B cell (primary cell): ENCODE results near the gene VPS11. TPM values are rescaled to one million over a fixed set of nuclear protein-coding genes. Genes with fewer than 3 reads are reported as not detected.

Source experiments
- ATAC-seq: fragments of 200-7000 bp; cut with Tn5 transposase; one replicate; pipeline ENCODE4 v1.10.0; 2021; ENCODE audit warnings: low read depth, mild to moderate bottlenecking, moderate number of reproducible peaks, moderate library complexity
- CTCF ChIA-PET: fragments of 350-600 bp; sonication (Branson Sonifier 250); formaldehyde crosslinking; loops from one replicate; lab custom pipeline; 2021; ENCODE audit warnings: antibody characterized with exemption, inconsistent platforms; lab: Charles Lee
- POLR2A ChIA-PET: fragments of 350-600 bp; sonication (Branson Sonifier 250); formaldehyde crosslinking; loops from one replicate; lab custom pipeline; 2021; ENCODE audit warnings: antibody characterized with exemption; lab: Charles Lee
- DNase-seq: peaks from one replicate; pipeline ENCODE4 v3.0.0; 2013
- H2AFZ ChIP-seq: 2 replicates; pipeline ENCODE4 v1.6.1; 2012; ENCODE audit warnings: mild to moderate bottlenecking, low read depth, low read length; ENCODE audit not compliant: insufficient read depth, poor library complexity, severe bottlenecking
- H3K27ac ChIP-seq, 2 donors: 1 replicate in 1 of 2; 2 replicates in 1 of 2; pipeline ENCODE4 v1.5.1; 2012 to 2013; ENCODE audit warnings: low read length in 2 of 2, mild to moderate bottlenecking in 2 of 2, moderate library complexity in 1 of 2
- H3K27me3 ChIP-seq, 4 experiments: fragments of 200-600 bp in 1 of 4; sonication (generic) in 1 of 4; replicated peaks in 1 of 4; 1 replicate in 2 of 4; 2 replicates in 2 of 4; pipeline versions ENCODE4 v1.6.1 to v1.7.0; 2013 to 2016; ENCODE audit warnings: low read length in 3 of 4, mild to moderate bottlenecking in 2 of 4, mixed read lengths in 1 of 4, moderate library complexity in 1 of 4; ENCODE audit not compliant: insufficient read depth in 4 of 4, control insufficient read depth in 3 of 4; ENCODE audit errors: control extremely low read depth in 1 of 4
- H3K36me3 ChIP-seq, 2 experiments: replicated peaks in 1 of 2; 1 replicate in 1 of 2; 2 replicates in 1 of 2; pipeline versions ENCODE4 v1.6.1 to v1.7.1; 2013; ENCODE audit warnings: low read length in 1 of 2; ENCODE audit not compliant: insufficient read depth in 2 of 2, control insufficient read depth in 1 of 2; ENCODE audit errors: control extremely low read depth in 1 of 2, extremely low read depth in 1 of 2
- H3K4me1 ChIP-seq, 2 donors: fragments of 200-600 bp in 1 of 2; sonication (generic) in 1 of 2; 1 replicate in 1 of 2; 2 replicates in 1 of 2; pipeline versions ENCODE4 v1.5.1 to v1.6.1; 2013 to 2017; ENCODE audit warnings: low read length in 2 of 2; ENCODE audit not compliant: control insufficient read depth in 2 of 2, insufficient read depth in 2 of 2
- H3K4me2 ChIP-seq: replicated peaks from 2 replicates; pipeline ENCODE3; 2012; ENCODE audit warnings: mild to moderate bottlenecking, low read depth, low read length; ENCODE audit not compliant: poor library complexity, severe bottlenecking
- H3K4me3 ChIP-seq, 5 experiments: fragments of 200-600 bp in 1 of 5; sonication (generic) in 1 of 5; 1 replicate in 3 of 5; 2 replicates in 2 of 5; pipeline versions ENCODE4 v1.5.1 to v1.7.0; 2011 to 2016; ENCODE audit warnings: low read length in 4 of 5, mild to moderate bottlenecking in 4 of 5, low read depth in 2 of 5, control low read depth in 1 of 5, moderate library complexity in 1 of 5; ENCODE audit not compliant: insufficient read depth in 1 of 5; ENCODE audit errors: control extremely low read depth in 1 of 5, extremely low read depth in 1 of 5
- H3K79me2 ChIP-seq: fragments of 200-600 bp; sonication (generic); one replicate; pipeline ENCODE4 v1.6.0; 2016; ENCODE audit warnings: low read length; ENCODE audit not compliant: control insufficient read depth, insufficient read depth
- H3K9ac ChIP-seq: fragments of 200-600 bp; sonication (generic); 2 replicates; pipeline ENCODE4 v1.6.1; 2017; ENCODE audit warnings: mild to moderate bottlenecking, low read length, moderate library complexity
- H3K9me3 ChIP-seq, 3 donors: one replicate each; pipeline versions ENCODE4 v1.6.1 to v1.7.1; 2013; ENCODE audit warnings: low read length in 2 of 3; ENCODE audit not compliant: control insufficient read depth in 2 of 3, insufficient read depth in 1 of 3; ENCODE audit errors: control extremely low read depth in 1 of 3
- H4K20me1 ChIP-seq: 2 replicates; pipeline ENCODE4 v1.6.0; 2012; ENCODE audit warnings: mild to moderate bottlenecking, low read length; ENCODE audit not compliant: insufficient read depth, control insufficient read depth, poor library complexity, severe bottlenecking
- H3K27ac Mint-ChIP-seq: one replicate; pipeline ENCODE4 v1.8.0; 2021; ENCODE audit warnings: mixed read lengths
- H3K27me3 Mint-ChIP-seq: one replicate; pipeline ENCODE4 v1.8.0; 2021; ENCODE audit warnings: mixed read lengths
- H3K4me1 Mint-ChIP-seq: one replicate; pipeline ENCODE4 v1.8.0; 2021; ENCODE audit warnings: mixed read lengths
- H3K4me3 Mint-ChIP-seq: one replicate; pipeline ENCODE4 v1.8.0; 2021; ENCODE audit warnings: mixed read lengths
- H3K9me3 Mint-ChIP-seq: one replicate; pipeline ENCODE4 v1.8.0; 2022; ENCODE audit warnings: mixed read lengths; ENCODE audit not compliant: insufficient read depth
- EZH2 ChIP-seq: IDR thresholded peaks from 2 replicates; pipeline ENCODE4 v1.6.1; 2012; ENCODE audit warnings: borderline replicate concordance, low read depth, mild to moderate bottlenecking, moderate library complexity, low read length; ENCODE audit not compliant: insufficient read depth, poor library complexity, severe bottlenecking
- WGBS: methylation state at CpG from one replicate; pipeline ENCODE4 v1.1.5; 2013; ENCODE audit warnings: missing lambda C conversion rate; ENCODE audit not compliant: insufficient coverage; 5-methylcytosine and 5-hydroxymethylcytosine counted together
- intact Hi-C: fragments of 100-400 bp; cut with micrococcal nuclease; formaldehyde crosslinking; loops from one replicate; pipeline ENCODE4 v1.10.0; 2022
- polyA plus RNA-seq: library from polyadenylated mRNA; depleted of rRNA; stranded (reverse); fragments of >200 nt; gene quantifications from 2 replicates; pipeline ENCODE4 v1.2.3, GENCODE V29; 2012
- total RNA-seq, 2 donors: library from RNA; stranded (reverse); fragments of 120-200 nt in 1 of 2; gene quantifications; 1 replicate in 1 of 2; 2 replicates in 1 of 2; pipeline versions ENCODE4 v1.2.3 to v1.2.4, GENCODE V29; 2013 to 2022
- TF ChIP-seq, protein P1 (sequence below): fragments of 200-600 bp; IDR thresholded peaks from one replicate; pipeline ENCODE4 v1.8.0; 2022; ENCODE audit warnings: antibody characterized with exemption, mild to moderate bottlenecking

Gene VPS11
- total and polyA plus RNA-seq, 2 donors (not counting 1 experiment from before 2014, with no cell fraction given) = 35.7 to 64.7 TPM

DNA sequence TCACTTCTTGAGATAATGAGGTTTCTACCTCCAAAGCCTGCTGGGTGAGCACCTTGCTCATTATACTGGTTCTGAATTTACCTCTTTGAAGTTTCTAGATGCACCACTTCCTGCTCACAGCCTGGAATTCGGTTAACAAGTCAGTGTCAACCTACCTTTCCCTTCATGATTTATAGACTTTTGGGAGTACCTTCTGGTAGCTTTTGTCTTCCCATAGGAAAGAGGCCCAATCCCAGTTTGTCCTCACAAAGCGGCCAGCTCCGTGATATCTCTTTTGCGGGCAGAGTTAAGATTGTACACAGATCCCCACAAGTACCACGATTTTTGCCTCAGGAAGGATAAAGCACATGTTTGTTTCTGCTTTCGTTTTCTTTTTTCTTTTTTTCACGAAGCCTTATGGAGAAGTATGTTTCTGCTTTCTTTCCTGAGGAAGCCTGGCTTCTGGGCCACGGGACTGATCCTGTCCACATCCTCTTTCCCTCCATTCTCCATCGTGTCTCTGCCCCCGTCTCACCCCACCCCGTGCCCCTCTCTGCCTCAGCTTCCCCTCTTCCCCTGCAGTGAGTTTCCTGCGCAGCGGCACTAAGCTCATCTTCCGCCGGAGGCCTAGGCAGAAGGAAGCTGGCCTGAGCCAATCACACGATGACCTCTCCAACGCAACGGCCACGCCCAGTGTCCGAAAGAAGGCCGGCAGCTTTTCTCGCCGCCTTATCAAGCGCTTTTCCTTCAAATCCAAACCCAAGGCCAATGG, 48.0 kb downstream of the VPS11 start:
- peak overlapping the region; percentile 33 for H3K4me2 ChIP-seq
- intact Hi-C loops = no loop called here
- peaks cover 3 to 11% of the 10 kb centered on the region in 2 donors for H3K4me1 ChIP-seq
- no peaks in the 10 kb centered on the region for H4K20me1 ChIP-seq
- H3K27me3 ChIP-seq = no peaks in the 10 kb centered on the region
- H3K9ac ChIP-seq = no peak overlapping the region
- H3K9me3 ChIP-seq = no peaks in the 10 kb centered on the region
- Mint-ChIP-seq H3K4me3 (no peak overlapping the region), H3K27me3 (no peaks in the 10 kb centered on the region), H3K27ac (no peak overlapping the region), H3K4me1 (peaks cover 12% of the 10 kb centered on the region), H3K9me3 (no peaks in the 10 kb centered on the region)
- H2AFZ ChIP-seq = peak overlapping the region; percentile 44
- 78% methylated on average over 21 of the region's 24 CpGs for WGBS
- ChIA-PET POLR2A (interaction anchor here (1.0 kb wide), 1 partner anchor 13 kb away, joined by 3 read pairs; no protein-coding TSS in a partner anchor), CTCF (interaction anchor here (0.8 kb wide), 1 partner anchor 81 kb away, joined by 3 read pairs; no protein-coding TSS in a partner anchor)
- H3K36me3 ChIP-seq = peaks cover 0 to 19% of the 10 kb centered on the region in 2 experiments
- H3K27ac ChIP-seq = peak overlapping the region in 1 of 2 donors; percentile 41
- DNase-seq (no peak), ATAC-seq (no peak)
- no peak overlapping the region for H3K4me3 ChIP-seq
- no peaks in the 10 kb centered on the region for H3K79me2 ChIP-seq
- TF ChIP-seq, protein P1, sequence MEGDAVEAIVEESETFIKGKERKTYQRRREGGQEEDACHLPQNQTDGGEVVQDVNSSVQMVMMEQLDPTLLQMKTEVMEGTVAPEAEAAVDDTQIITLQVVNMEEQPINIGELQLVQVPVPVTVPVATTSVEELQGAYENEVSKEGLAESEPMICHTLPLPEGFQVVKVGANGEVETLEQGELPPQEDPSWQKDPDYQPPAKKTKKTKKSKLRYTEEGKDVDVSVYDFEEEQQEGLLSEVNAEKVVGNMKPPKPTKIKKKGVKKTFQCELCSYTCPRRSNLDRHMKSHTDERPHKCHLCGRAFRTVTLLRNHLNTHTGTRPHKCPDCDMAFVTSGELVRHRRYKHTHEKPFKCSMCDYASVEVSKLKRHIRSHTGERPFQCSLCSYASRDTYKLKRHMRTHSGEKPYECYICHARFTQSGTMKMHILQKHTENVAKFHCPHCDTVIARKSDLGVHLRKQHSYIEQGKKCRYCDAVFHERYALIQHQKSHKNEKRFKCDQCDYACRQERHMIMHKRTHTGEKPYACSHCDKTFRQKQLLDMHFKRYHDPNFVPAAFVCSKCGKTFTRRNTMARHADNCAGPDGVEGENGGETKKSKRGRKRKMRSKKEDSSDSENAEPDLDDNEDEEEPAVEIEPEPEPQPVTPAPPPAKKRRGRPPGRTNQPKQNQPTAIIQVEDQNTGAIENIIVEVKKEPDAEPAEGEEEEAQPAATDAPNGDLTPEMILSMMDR = no peak
- no peak for TF ChIP-seq EZH2

DNA sequence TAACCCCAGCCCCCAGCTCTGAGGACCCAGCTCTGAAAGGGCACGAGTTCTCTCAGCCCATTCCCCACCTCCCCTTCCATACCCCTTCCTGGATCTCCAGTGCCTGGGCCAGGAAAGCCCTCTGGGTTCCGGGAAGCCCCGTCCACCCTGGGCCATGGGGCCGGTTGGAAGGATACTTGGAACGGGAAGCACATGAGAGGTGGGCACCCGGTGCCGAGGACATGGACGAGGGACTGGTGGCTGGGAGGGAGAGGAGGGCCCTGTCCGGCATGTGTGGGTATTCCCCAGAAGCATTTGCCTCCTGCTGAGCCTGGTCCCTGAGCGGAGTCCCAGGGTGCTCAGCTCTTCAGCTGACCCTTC, 48.6 kb downstream of the VPS11 start:
- ATAC-seq (no peak), DNase-seq (no peak)
- Histone ChIP-seq H3K9ac (no peak overlapping the region), H3K4me1 (peaks cover 6 to 15% of the 10 kb centered on the region in 2 donors), H2AFZ (no peak overlapping the region), H3K9me3 (no peaks in the 10 kb centered on the region), H3K27ac (no peak overlapping the region), H3K36me3 (peaks cover 0 to 19% of the 10 kb centered on the region in 2 experiments), H3K79me2 (no peaks in the 10 kb centered on the region), H3K4me2 (no peak overlapping the region), H4K20me1 (no peaks in the 10 kb centered on the region), H3K4me3 (no peak overlapping the region), H3K27me3 (no peaks in the 10 kb centered on the region)
- ChIA-PET POLR2A (interaction anchor here (1.0 kb wide), 1 partner anchor 14 kb away, joined by 3 read pairs; no protein-coding TSS in a partner anchor), CTCF (interaction anchor here (0.8 kb wide), 1 partner anchor 80 kb away, joined by 3 read pairs; no protein-coding TSS in a partner anchor)
- 98% methylated on average over 8 of the region's 10 CpGs for WGBS
- Mint-ChIP-seq H3K4me1 (peaks cover 17% of the 10 kb centered on the region), H3K9me3 (no peaks in the 10 kb centered on the region), H3K27ac (no peak overlapping the region), H3K4me3 (no peak overlapping the region), H3K27me3 (no peaks in the 10 kb centered on the region)
- intact Hi-C loops = no loop called here
- TF ChIP-seq, protein P1 = no peak
- no peak for TF ChIP-seq EZH2
